Activated naive CD8-positive, alpha-beta T cell treated with anti-CD3 and anti-CD28 coated beads, Interleukin-2, amount 50 U/mL, for 24 hours (primary cell): ENCODE results near the gene UNC79.
A peak's percentile ranks its signal among the peaks of the same experiment; 100 is the strongest.

Source experiments
- ATAC-seq: fragments of 150-1000 bp; cut with Tn5 transposase; one replicate; pipeline ENCODE4 v1.10.0; 2021
- DNase-seq: peaks from one replicate; pipeline ENCODE4 v3.0.0; 2021
- H3K27ac Mint-ChIP-seq: one replicate; pipeline ENCODE4 v1.8.0; 2021; ENCODE audit warnings: mild to moderate bottlenecking, mixed read lengths
- H3K27me3 Mint-ChIP-seq: one replicate; pipeline ENCODE4 v1.8.0; 2021; ENCODE audit warnings: mixed read lengths
- H3K36me3 Mint-ChIP-seq: one replicate; pipeline ENCODE4 v1.8.0; 2021; ENCODE audit warnings: low read depth, mixed read lengths
- H3K4me1 Mint-ChIP-seq: one replicate; pipeline ENCODE4 v1.8.0; 2021; ENCODE audit warnings: mixed read lengths
- H3K4me3 Mint-ChIP-seq: one replicate; pipeline ENCODE4 v1.8.0; 2021; ENCODE audit warnings: mild to moderate bottlenecking, moderate library complexity, mixed read lengths
- H3K9me3 Mint-ChIP-seq: one replicate; pipeline ENCODE4 v1.8.0; 2021; ENCODE audit warnings: mixed read lengths

The UNC79 gene

DNA sequence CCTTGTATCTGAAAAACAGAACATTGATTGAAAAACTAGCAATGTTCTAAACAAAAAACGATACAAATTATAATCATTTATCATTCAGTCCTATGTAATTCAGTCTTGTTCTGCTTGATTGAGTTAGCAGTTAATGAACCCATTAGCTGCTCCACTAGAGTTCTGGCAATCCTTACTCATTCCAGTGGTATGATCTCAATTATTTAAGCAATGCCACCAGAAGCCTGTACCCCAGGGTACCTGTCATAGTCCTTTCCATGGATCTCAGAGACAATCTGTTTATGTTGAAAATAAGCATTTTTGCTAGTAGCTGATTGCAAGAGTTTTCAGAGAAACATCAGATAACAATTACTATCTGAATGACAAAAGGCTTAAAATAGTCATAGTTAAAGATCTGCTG is 115.9 kb downstream of the UNC79 start:
- no peaks in the 10 kb centered on the region for H3K36me3 Mint-ChIP-seq
- H3K4me3 Mint-ChIP-seq: no peak overlapping the region
- H3K4me1 Mint-ChIP-seq: no peaks in the 10 kb centered on the region
- H3K9me3 Mint-ChIP-seq: no peaks in the 10 kb centered on the region
- no peak overlapping the region for H3K27ac Mint-ChIP-seq
- DNase-seq: no peak
- ATAC-seq: no peak
- peaks cover 16% of the 10 kb centered on the region for H3K27me3 Mint-ChIP-seq

GRCh38 chr14:93548102-93548843 is 117.5 kb downstream of the UNC79 start:
- no peak overlapping the region for H3K27ac Mint-ChIP-seq
- no peak overlapping the region for H3K4me3 Mint-ChIP-seq
- no peaks in the 10 kb centered on the region for H3K4me1 Mint-ChIP-seq
- no peaks in the 10 kb centered on the region for H3K9me3 Mint-ChIP-seq
- no peaks in the 10 kb centered on the region for H3K36me3 Mint-ChIP-seq
- DNase-seq (no peak), ATAC-seq (no peak)
- H3K27me3 Mint-ChIP-seq: peaks cover 19% of the 10 kb centered on the region

DNA sequence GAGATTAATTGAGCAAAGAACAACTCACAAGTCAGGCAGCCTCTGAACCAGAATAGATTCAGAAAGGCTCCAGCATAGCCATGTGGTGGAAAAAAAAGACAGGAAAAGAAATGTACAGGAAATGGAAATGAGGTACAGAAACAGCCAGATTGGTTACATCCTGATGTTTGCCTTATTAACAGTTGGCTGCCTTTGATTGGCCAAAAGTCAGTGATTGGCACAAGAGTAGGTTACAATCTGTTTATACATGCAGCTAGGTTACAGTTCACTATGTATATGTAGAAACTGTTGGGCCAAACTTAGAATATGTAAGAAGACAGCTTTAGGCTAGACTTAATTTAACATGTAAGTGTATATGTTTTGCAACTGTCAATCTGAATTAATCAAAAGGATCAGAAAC is 118.9 kb downstream of the UNC79 start:
- Mint-ChIP-seq H3K27me3 (peaks cover 14% of the 10 kb centered on the region), H3K27ac (no peak overlapping the region), H3K36me3 (no peaks in the 10 kb centered on the region), H3K9me3 (no peaks in the 10 kb centered on the region), H3K4me3 (no peak overlapping the region), H3K4me1 (no peaks in the 10 kb centered on the region)
- ATAC-seq (no peak), DNase-seq (no peak)

DNA sequence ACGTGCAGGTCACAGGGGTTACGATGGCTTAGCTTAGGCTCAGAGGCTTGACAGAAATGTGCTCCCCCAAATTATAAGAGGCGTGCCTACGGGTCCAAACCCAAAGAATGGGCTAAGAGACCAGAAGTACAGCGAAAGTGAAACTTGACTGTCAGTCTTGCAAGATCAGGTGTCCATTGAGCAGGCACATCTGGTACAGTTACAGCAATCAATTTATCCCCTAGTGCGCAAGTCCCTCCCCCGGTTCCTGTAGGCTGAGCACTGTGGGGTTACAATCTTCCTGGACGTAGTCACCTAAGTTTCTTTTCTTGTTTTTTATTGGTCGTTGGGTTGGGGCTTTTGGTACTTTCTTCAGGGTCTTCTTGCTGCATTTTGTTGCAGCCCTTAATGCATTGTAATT is 134.2 kb downstream of the UNC79 start:
- peaks cover 7% of the 10 kb centered on the region for H3K27me3 Mint-ChIP-seq
- ATAC-seq (no peak), DNase-seq (no peak)
- H3K4me3 Mint-ChIP-seq: no peak overlapping the region
- H3K9me3 Mint-ChIP-seq: no peaks in the 10 kb centered on the region
- no peaks in the 10 kb centered on the region for H3K36me3 Mint-ChIP-seq
- no peaks in the 10 kb centered on the region for H3K4me1 Mint-ChIP-seq
- H3K27ac Mint-ChIP-seq: no peak overlapping the region

DNA sequence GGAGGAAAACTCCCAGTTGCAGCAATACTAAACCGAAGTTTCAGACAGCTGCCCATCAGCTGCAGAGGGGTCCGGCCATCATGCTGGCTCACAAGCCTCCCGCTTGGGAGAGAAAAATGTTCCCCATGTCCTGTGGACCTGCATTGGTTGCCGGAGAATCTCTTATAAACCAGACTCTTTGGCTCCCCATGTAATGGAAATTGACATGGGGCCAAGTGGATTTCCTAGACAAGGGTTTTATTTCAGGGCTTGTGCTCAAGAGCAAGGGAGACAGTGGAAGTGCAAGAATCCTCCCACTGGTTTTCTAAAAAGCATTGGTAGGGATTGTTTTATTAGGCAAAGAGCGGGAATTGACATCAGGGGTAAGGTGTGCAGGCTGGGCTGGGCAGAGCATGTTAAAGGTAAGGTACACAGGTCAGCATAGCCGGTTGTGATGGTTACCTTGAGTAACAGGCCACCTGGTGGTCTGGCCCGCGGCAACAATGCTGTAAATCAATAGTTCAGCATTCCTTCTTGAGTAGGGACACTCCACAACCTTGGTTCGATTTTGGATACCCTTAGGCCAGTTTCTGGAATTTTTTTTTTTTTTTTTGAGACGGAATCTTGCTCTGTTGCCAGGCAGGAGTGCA is 135.4 kb downstream of the UNC79 start:
- peaks cover 9% of the 10 kb centered on the region for H3K27me3 Mint-ChIP-seq
- no peaks in the 10 kb centered on the region for H3K9me3 Mint-ChIP-seq
- no peak overlapping the region for H3K27ac Mint-ChIP-seq
- H3K36me3 Mint-ChIP-seq: no peaks in the 10 kb centered on the region
- no peaks in the 10 kb centered on the region for H3K4me1 Mint-ChIP-seq
- ATAC-seq (no peak), DNase-seq (no peak)
- no peak overlapping the region for H3K4me3 Mint-ChIP-seq

DNA sequence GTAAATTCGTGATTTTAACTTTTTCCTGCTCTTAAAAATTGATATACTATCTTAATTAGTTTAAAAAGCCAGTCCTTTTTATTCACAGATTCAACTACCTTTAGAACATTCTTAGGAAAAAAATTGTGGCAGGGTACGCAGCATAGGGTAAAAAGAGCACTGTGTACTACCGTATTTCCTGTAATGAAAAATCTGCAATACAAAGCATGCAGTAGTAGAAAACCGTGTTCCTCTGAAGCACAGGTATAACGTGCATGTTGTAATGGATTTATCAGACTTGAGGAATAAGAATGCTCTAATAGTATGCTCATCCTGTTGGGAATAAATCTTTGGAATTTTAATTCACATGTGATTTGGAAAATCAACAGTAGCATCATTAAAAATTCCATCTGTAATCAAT is 140.5 kb downstream of the UNC79 start:
- Mint-ChIP-seq H3K4me1 (no peaks in the 10 kb centered on the region), H3K9me3 (no peaks in the 10 kb centered on the region), H3K27ac (no peak overlapping the region), H3K27me3 (peaks cover 12% of the 10 kb centered on the region), H3K4me3 (no peak overlapping the region), H3K36me3 (no peaks in the 10 kb centered on the region)
- ATAC-seq (no peak), DNase-seq (no peak)

- Mint-ChIP-seq H3K4me3 (no peak overlapping the region), H3K27ac (no peak overlapping the region), H3K4me1 (no peaks in the 10 kb centered on the region), H3K27me3 (peaks cover 11% of the 10 kb centered on the region), H3K9me3 (no peaks in the 10 kb centered on the region), H3K36me3 (no peaks in the 10 kb centered on the region)
- DNase-seq (no peak), ATAC-seq (no peak)
Measured at GRCh38 chr14:93579178-93579577, 148.4 kb downstream of the UNC79 start.

GRCh38 chr14:93582516-93582915 is 151.8 kb downstream of the UNC79 start:
- H3K36me3 Mint-ChIP-seq: no peaks in the 10 kb centered on the region
- no peak for ATAC-seq
- DNase-seq: no peak
- no peaks in the 10 kb centered on the region for H3K4me1 Mint-ChIP-seq
- no peak overlapping the region for H3K27ac Mint-ChIP-seq
- H3K27me3 Mint-ChIP-seq: peaks cover 7% of the 10 kb centered on the region
- no peak overlapping the region for H3K4me3 Mint-ChIP-seq
- no peaks in the 10 kb centered on the region for H3K9me3 Mint-ChIP-seq

GRCh38 chr14:93587330-93587729 is 156.6 kb downstream of the UNC79 start:
- Mint-ChIP-seq H3K9me3 (no peaks in the 10 kb centered on the region), H3K4me1 (no peaks in the 10 kb centered on the region), H3K27me3 (peaks cover 6% of the 10 kb centered on the region), H3K27ac (no peak overlapping the region), H3K4me3 (no peak overlapping the region), H3K36me3 (no peaks in the 10 kb centered on the region)
- DNase-seq (no peak), ATAC-seq (no peak)

- ATAC-seq: no peak
- no peak for DNase-seq
- Mint-ChIP-seq H3K36me3 (no peaks in the 10 kb centered on the region), H3K4me1 (no peaks in the 10 kb centered on the region), H3K9me3 (no peaks in the 10 kb centered on the region), H3K4me3 (no peak overlapping the region), H3K27ac (no peak overlapping the region), H3K27me3 (peaks cover 2% of the 10 kb centered on the region)
Measured at GRCh38 chr14:93591506-93591905, 160.8 kb downstream of the UNC79 start.

- no peaks in the 10 kb centered on the region for H3K4me1 Mint-ChIP-seq
- H3K9me3 Mint-ChIP-seq: no peaks in the 10 kb centered on the region
- H3K27ac Mint-ChIP-seq: no peak overlapping the region
- no peak for DNase-seq
- H3K36me3 Mint-ChIP-seq: no peaks in the 10 kb centered on the region
- H3K27me3 Mint-ChIP-seq: peaks cover 2% of the 10 kb centered on the region
- no peak for ATAC-seq
- H3K4me3 Mint-ChIP-seq: no peak overlapping the region
Measured at GRCh38 chr14:93592786-93593185, 162.0 kb downstream of the UNC79 start.

DNA sequence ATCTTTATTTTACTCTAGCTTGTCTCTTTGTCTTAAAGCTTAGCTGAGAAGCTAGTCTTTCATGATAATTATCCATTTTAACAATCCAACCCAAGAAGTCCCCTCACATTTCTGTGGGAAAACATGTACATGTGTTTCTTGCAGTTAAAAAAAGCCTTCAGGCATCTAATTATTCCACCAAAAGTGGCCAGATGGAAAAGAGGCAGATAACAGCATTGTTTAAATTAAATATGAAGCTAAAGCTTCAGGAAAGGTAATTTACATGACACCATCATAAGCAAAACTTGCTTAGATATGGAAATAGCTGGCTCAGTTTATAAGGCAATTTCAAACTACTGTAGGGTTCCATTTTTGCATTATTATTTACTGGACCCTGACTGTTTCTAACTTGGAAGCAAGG is 175.4 kb downstream of the UNC79 start:
- H3K9me3 Mint-ChIP-seq: no peaks in the 10 kb centered on the region
- H3K27ac Mint-ChIP-seq: no peak overlapping the region

GRCh38 chr14:93619176-93619793 is 188.5 kb downstream of the UNC79 start:
- H3K27me3 Mint-ChIP-seq: no peaks in the 10 kb centered on the region
- no peak overlapping the region for H3K27ac Mint-ChIP-seq
- ATAC-seq (no peak), DNase-seq (peak; percentile 12)
- no peaks in the 10 kb centered on the region for H3K4me1 Mint-ChIP-seq
- H3K9me3 Mint-ChIP-seq: no peaks in the 10 kb centered on the region
- H3K36me3 Mint-ChIP-seq: no peaks in the 10 kb centered on the region
- H3K4me3 Mint-ChIP-seq: no peak overlapping the region

More for the DNA sequence above, 175.4 kb downstream of the UNC79 start:
- Mint-ChIP-seq H3K36me3 (no peaks in the 10 kb centered on the region), H3K4me1 (no peaks in the 10 kb centered on the region), H3K4me3 (no peak overlapping the region), H3K27me3 (peaks cover 24% of the 10 kb centered on the region)
- DNase-seq: no peak
- ATAC-seq: no peak

DNA sequence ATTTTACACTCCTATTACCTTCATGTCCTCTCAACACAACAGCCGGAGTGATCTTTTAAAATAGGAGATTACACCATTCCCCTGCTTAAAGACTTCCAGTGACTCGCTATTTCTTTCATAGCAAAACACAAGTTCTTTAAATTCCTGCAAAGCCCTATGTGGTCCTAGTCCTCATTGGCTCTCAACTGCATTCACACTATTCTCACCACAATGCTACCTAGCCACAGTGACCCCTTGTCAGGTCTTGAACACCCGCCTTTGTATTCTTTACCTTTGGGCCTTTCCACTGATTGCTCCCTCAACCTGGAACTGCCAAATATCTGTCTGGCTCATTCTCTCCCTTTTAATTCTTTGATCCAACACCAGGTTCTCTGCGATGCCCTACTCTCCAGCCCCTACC is 197.3 kb downstream of the UNC79 start:
- Mint-ChIP-seq H3K27ac (no peak overlapping the region), H3K27me3 (peaks cover 16% of the 10 kb centered on the region), H3K9me3 (no peaks in the 10 kb centered on the region), H3K4me3 (no peak overlapping the region), H3K4me1 (no peaks in the 10 kb centered on the region), H3K36me3 (no peaks in the 10 kb centered on the region)
- no peak for DNase-seq
- ATAC-seq: no peak

GRCh38 chr14:93629643-93630042 is 198.9 kb downstream of the UNC79 start:
- H3K36me3 Mint-ChIP-seq: no peaks in the 10 kb centered on the region
- H3K4me3 Mint-ChIP-seq: no peak overlapping the region
- H3K4me1 Mint-ChIP-seq: no peaks in the 10 kb centered on the region
- no peak for ATAC-seq
- no peak for DNase-seq
- no peak overlapping the region for H3K27ac Mint-ChIP-seq
- no peaks in the 10 kb centered on the region for H3K9me3 Mint-ChIP-seq
- peaks cover 14% of the 10 kb centered on the region for H3K27me3 Mint-ChIP-seq
